GM21423 (cell line): ENCODE results near the gene OR5I1.
A peak's percentile ranks its signal among the peaks of the same experiment; 100 is the strongest.
"Not testable (repeated sequence)": the region's sequence is repeated elsewhere in the genome, so short reads cannot be mapped to it uniquely, and the experiment has no call there.

Source experiments
- ATAC-seq: cut with Tn5 transposase; IDR thresholded peaks from one replicate; pipeline ENCODE4 v1.9.1; 2021; ENCODE audit warnings: mild to moderate bottlenecking, moderate library complexity; ENCODE audit not compliant: unreplicated experiment

OR5I1 gene

DNA sequence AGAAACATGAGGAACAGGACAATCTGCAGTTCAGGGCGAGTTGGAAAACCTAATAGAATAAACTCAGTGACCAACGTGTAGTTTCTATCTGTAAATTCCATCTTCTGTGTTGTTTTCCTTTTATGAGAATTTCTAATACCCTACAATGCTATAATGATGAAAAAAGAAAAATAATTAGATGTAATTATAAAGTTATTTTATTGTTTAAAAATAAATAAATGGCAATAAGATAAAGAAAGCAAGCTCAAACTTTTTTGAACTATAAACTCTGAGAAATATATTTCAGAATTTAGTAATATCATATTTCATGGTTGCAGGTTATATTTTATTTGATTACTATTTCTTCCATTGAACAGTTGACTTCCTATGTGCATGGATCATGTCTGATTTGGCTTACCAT is at the start of gene OR5I1:
Gene OR5I1 (minus strand): TSS at position 101 of the 400 bp plus-strand sequence. CDS start 0 bp downstream, at position 101.
- no peak for ATAC-seq

DNA sequence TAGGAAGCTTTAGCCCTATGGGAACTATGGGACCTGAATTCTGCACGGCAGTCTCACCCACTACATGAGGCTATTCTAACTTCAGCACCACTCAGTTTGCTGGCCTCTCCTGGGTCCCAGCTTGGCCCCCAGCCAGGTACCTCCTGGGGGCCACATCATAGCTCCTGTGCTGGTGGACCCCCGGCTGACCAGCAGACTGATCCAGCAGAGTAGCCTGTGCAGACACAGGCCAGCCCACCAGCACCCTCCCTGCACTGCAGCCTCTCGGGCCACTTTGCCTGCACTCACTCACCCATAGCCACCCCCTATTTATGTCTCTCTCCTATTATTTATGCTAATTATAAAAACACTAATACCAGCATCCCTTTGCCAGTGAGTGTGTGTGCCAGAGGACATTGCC is 34.7 kb upstream of the OR5I1 start:
- ATAC-seq = no peak

DNA sequence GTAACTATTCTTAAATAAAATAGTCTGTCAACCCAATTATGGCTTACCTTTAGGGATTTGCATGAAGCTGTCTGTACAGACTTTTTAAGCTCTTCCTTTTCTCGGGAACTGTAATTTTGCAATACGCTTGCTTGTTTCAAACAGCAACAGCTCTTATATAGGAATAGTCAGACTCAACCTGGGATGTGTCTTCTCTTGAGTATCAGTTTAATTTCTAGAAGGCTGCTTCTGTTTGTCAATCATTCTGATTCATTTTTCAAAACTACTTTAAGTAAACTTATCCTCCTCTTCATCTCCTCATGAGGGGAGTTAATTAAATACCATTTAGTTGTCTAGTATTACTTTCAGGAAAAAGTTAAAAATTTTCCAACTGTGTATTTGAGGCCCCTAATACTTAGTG is 33.6 kb upstream of the OR5I1 start, which contains the start of gene OR10AG1:
Gene OR10AG1 (minus strand): TSS at position 101 of the 400 bp plus-strand sequence. CDS start 38 bp downstream, at position 63.
- no peak for ATAC-seq

DNA sequence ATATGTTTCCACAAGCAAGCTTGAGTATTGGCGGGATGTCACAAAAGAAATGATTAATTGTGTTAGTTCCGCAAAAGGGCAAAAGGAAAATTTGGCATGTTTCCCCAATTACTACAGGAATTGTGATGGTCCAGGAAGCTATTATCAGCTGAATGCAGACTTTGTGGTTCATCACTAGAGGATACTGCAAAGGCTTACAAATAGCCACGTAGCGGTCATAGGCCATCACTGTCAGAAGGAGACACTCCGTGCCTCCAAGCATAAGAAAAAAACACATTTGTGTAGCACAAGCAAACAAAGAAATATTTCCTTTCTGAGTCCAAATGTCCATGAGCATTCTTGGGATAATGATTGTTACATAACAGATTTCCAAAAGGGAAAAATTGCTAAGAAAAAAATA is 31.7 kb upstream of the OR5I1 start:
- no peak for ATAC-seq

GRCh38 chr11:55966391-55966790 is 30.2 kb upstream of the OR5I1 start:
- ATAC-seq = no peak

DNA sequence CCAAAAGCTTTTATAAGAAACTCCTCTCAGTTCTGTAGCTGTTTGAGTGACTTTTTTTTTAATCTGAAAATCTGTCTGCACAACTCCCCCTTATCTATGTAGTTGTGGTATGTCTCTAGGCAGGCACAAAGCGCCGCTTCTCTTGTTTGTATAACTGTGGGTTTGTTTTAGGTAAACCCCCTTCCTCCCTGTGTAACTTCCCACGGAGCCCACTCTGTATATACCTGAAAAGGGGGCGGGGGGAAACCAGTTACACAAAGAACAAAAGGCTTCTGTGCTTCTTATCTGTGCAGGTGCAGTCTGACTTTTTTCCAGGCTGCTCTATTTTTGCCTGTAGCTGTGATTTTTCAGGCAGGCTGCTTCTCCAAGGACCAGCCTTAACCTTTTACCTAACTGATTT is 20.3 kb upstream of the OR5I1 start:
- ATAC-seq = no peak

GRCh38 chr11:55949330-55949729 is 13.1 kb upstream of the OR5I1 start:
- no peak for ATAC-seq

GRCh38 chr11:55942785-55943392 is 6.7 kb upstream of the OR5I1 start:
- peak; percentile 63 for ATAC-seq

DNA sequence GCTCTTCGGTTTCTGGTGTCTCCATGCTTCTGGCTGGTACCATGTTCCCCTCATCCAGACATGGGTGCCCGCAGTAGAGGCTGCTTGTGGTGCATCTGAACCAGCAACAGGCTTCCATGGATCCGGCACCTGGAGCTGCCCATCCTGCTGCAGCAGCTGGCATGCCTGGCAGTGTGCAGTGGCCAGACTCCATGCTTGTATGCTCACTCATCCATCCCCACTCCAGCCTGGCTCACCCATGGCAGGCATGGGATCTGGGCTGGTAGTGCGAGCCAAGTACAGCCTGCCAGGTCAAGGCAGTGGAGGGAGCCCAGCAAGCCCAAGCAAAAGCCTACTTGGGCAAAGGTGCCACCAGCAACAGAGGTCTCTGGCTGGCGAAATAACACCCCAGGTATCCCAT is 15.7 kb downstream of the OR5I1 start:
- ATAC-seq = no peak

DNA sequence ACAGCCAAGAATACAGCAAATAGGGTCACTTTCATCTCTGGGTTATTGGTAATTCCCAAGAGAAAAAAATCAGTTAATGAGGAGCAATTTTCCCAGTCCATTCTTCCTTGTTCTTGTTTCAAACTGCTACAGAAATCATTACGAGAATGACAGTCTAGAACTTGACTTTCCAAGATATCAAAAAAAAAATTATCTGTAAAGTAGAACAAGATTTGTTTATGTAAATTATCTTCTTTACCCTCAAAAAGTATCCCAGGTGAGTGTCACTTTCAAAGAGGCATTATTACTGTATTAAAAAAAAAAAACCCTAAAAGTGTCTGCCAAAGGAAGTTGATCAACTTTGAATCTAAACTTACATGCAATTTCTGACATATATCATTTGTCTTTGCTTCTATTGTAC is 21.7 kb downstream of the OR5I1 start, which contains the start of gene OR5W2:
Gene OR5W2 (minus strand): TSS at position 101 of the 400 bp plus-strand sequence. CDS start 0 bp downstream, at position 101.
- no peak for ATAC-seq

- ATAC-seq = no peak
Measured at GRCh38 chr11:55902308-55902707, 33.9 kb downstream of the OR5I1 start.

DNA sequence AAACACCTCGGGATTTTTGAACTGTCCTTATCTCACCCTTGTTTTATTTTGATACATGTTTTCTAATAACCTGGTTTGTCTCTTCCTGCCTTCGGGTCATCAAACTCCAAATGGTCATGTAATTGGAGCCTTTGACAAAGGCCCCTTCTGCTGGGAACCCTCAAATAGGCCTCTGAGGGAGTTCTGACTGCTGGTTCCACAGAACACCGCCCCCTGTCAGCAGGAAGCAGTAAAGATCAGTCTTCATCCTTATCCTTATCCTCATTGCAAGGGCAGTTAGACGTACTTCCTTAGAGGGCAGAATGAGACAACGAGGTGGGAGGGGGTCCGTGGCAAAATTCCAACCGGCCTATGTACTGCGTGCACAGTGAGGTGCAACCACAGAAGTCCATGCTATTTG is 41.0 kb downstream of the OR5I1 start:
- ATAC-seq = no peak

DNA sequence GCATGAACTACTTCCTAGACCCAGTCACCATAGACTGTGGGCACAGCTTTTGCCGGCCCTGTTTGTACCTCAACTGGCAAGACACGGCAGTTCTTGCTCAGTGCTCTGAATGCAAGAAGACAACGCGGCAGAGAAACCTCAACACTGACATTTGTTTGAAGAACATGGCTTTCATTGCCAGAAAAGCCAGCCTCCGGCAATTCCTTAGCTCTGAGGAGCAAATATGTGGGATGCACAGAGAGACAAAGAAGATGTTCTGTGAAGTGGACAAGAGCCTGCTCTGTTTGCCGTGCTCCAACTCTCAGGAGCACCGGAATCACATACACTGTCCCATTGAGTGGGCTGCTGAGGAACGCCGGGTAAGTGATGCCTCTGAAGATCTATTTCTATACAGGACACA is 50.7 kb downstream of the OR5I1 start:
- ATAC-seq = not testable (repeated sequence)
